ENCODE data around the gene IL22RA2. TPM values are rescaled to one million over a fixed set of nuclear protein-coding genes. Genes with fewer than 3 reads are reported as not detected.

The IL22RA2 gene
- total RNA-seq, 1 experiment from 2014 or later, result not detected

GRCh38 chr6:137206577-137206976 lies 33.1 kb upstream of the IL22RA2 start:
- Histone ChIP-seq H3K4me2 (ENCODE audit: low read length) (no peak overlapping the region), H3K79me2 (ENCODE audit: low read length) (peaks cover 24% of the 10 kb centered on the region), H3K4me1 (ENCODE audit: insufficient read depth, low read length) (no peaks in the 10 kb centered on the region), H3K4me3 (ENCODE audit: low read length) (no peak overlapping the region), H2AFZ (ENCODE audit: low read length) (no peak overlapping the region), H3K9ac (ENCODE audit: low read length) (no peak overlapping the region), H3K36me3 (ENCODE audit: low read depth, low read length) (peaks cover 26% of the 10 kb centered on the region), H4K20me1 (ENCODE audit: low read length) (no peaks in the 10 kb centered on the region), H3K9me3 (ENCODE audit: low read length) (no peaks in the 10 kb centered on the region), H3F3A (ENCODE audit: low read length, unreplicated experiment) (no peaks in the 10 kb centered on the region), H3K27ac (ENCODE audit: low read length) (no peak overlapping the region), H3K27me3 (ENCODE audit: low read length) (no peaks in the 10 kb centered on the region), H3K9me2 (replicated peaks; ENCODE audit: low read length) (no peaks in the 10 kb centered on the region)
- DNase-seq (no peak), ATAC-seq (no peak)
- BruUV-seq (replicated peaks), result no TSS peak
- POLR2A ChIA-PET (ENCODE audit: unreplicated experiment), result no interaction called here
- CTCF ChIA-PET, result no interaction called here
- no peak for TF ChIP-seq EZH2phosphoT487 (IDR thresholded peaks at IDR 0.05; ENCODE audit: borderline replicate concordance, low read length)
- TF ChIP-seq, protein P1, sequence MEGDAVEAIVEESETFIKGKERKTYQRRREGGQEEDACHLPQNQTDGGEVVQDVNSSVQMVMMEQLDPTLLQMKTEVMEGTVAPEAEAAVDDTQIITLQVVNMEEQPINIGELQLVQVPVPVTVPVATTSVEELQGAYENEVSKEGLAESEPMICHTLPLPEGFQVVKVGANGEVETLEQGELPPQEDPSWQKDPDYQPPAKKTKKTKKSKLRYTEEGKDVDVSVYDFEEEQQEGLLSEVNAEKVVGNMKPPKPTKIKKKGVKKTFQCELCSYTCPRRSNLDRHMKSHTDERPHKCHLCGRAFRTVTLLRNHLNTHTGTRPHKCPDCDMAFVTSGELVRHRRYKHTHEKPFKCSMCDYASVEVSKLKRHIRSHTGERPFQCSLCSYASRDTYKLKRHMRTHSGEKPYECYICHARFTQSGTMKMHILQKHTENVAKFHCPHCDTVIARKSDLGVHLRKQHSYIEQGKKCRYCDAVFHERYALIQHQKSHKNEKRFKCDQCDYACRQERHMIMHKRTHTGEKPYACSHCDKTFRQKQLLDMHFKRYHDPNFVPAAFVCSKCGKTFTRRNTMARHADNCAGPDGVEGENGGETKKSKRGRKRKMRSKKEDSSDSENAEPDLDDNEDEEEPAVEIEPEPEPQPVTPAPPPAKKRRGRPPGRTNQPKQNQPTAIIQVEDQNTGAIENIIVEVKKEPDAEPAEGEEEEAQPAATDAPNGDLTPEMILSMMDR (conservative IDR thresholded peaks at IDR 0.05; ENCODE audit: low read depth, low read length), result no peak
- TF ChIP-seq EZH2 (IDR thresholded peaks at IDR 0.05; ENCODE audit: low read length, unreplicated experiment), result no peak
- intact Hi-C loops (cut with micrococcal nuclease), result no loop called here

GRCh38 chr6:137203256-137203655 lies 29.8 kb upstream of the IL22RA2 start:
- H3K27ac ChIP-seq (ENCODE audit: low read length), result no peak overlapping the region
- ATAC-seq (no peak), DNase-seq (no peak)
- intact Hi-C loops (cut with micrococcal nuclease), result loop anchor here (5.0 kb wide), 1 partner anchor 356 kb away; no protein-coding TSS in a partner anchor
- TF ChIP-seq, protein P1 (conservative IDR thresholded peaks at IDR 0.05; ENCODE audit: low read depth, low read length), result no peak
- TF ChIP-seq EZH2 (IDR thresholded peaks at IDR 0.05; ENCODE audit: low read length, unreplicated experiment), result no peak
- TF ChIP-seq EZH2phosphoT487 (IDR thresholded peaks at IDR 0.05; ENCODE audit: borderline replicate concordance, low read length), result no peak
- H3K4me1 ChIP-seq (ENCODE audit: insufficient read depth, low read length), result no peaks in the 10 kb centered on the region
- no TSS peak for BruUV-seq (replicated peaks)
- ChIA-PET CTCF (interaction anchor here (0.6 kb wide), 1 partner anchor 212 kb away, joined by 4 read pairs; no protein-coding TSS in a partner anchor), POLR2A (ENCODE audit: unreplicated experiment) (no interaction called here)
- H4K20me1 ChIP-seq (ENCODE audit: low read length), result no peaks in the 10 kb centered on the region
- no peaks in the 10 kb centered on the region for H3K9me2 ChIP-seq (replicated peaks; ENCODE audit: low read length)
- H3K36me3 ChIP-seq (ENCODE audit: low read depth, low read length), result peaks cover 25% of the 10 kb centered on the region
- H3F3A ChIP-seq (ENCODE audit: low read length, unreplicated experiment), result no peaks in the 10 kb centered on the region
- no peak overlapping the region for H2AFZ ChIP-seq (ENCODE audit: low read length)
- H3K4me3 ChIP-seq (ENCODE audit: low read length), result no peak overlapping the region
- no peaks in the 10 kb centered on the region for H3K9me3 ChIP-seq (ENCODE audit: low read length)
- H3K4me2 ChIP-seq (ENCODE audit: low read length), result no peak overlapping the region
- H3K9ac ChIP-seq (ENCODE audit: low read length), result no peak overlapping the region
- H3K27me3 ChIP-seq (ENCODE audit: low read length), result no peaks in the 10 kb centered on the region
- no peaks in the 10 kb centered on the region for H3K79me2 ChIP-seq (ENCODE audit: low read length)

DNA sequence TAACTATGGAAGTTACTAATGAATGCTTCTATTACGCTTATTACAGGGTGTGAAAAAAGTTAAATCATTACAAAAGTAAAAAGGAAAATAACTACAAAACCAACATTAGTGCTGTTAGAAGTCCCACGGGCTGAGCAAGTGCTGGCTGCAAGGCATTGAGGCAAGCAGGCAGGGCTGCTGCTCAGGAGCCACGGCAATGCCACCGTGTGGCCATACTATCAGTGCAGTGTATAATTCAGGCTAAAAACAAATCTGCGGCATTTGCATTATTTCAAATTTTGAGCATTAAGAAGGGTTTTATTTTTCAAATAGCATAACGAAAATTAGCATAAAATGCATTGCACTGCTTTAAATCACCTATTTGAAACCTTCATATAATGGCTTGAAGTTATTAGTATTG lies 28.6 kb upstream of the IL22RA2 start:
- H3K36me3 ChIP-seq (ENCODE audit: low read depth, low read length), result peaks cover 33% of the 10 kb centered on the region
- BruUV-seq (replicated peaks), result no TSS peak
- intact Hi-C loops (cut with micrococcal nuclease), result loop anchor here (1.0 to 5.0 kb wide), 2 partner anchors 108 to 355 kb away; no protein-coding TSS in a partner anchor

More for the DNA sequence above, 28.6 kb upstream of the IL22RA2 start:
- Histone ChIP-seq H3K9ac (ENCODE audit: low read length) (no peak overlapping the region), H3F3A (ENCODE audit: low read length, unreplicated experiment) (no peaks in the 10 kb centered on the region), H3K79me2 (ENCODE audit: low read length) (no peaks in the 10 kb centered on the region), H3K4me3 (ENCODE audit: low read length) (no peak overlapping the region), H3K27me3 (ENCODE audit: low read length) (no peaks in the 10 kb centered on the region), H3K4me2 (ENCODE audit: low read length) (no peak overlapping the region), H3K9me3 (ENCODE audit: low read length) (no peaks in the 10 kb centered on the region), H3K27ac (ENCODE audit: low read length) (no peak overlapping the region), H3K4me1 (ENCODE audit: insufficient read depth, low read length) (no peaks in the 10 kb centered on the region), H2AFZ (ENCODE audit: low read length) (no peak overlapping the region), H3K9me2 (replicated peaks; ENCODE audit: low read length) (no peaks in the 10 kb centered on the region), H4K20me1 (ENCODE audit: low read length) (no peaks in the 10 kb centered on the region)
- POLR2A ChIA-PET (ENCODE audit: unreplicated experiment), result no interaction called here
- TF ChIP-seq, protein P1 (conservative IDR thresholded peaks at IDR 0.05; ENCODE audit: low read depth, low read length), result peak; percentile 35; the same call in 1 of the 2 replicates
- no peak for TF ChIP-seq EZH2phosphoT487 (IDR thresholded peaks at IDR 0.05; ENCODE audit: borderline replicate concordance, low read length)
- TF ChIP-seq EZH2 (IDR thresholded peaks at IDR 0.05; ENCODE audit: low read length, unreplicated experiment), result no peak
- DNase-seq (no peak), ATAC-seq (0 out of 2 replicates have a peak, but pooled peaks have one; percentile 45)
- CTCF ChIA-PET, result no interaction called here
